HEK293T (cell line): Measurements from ENCODE around the gene HNRNPK.

ENCODE experiments used
- ARNT ChIP-seq: fragments of 450-650 bp; IDR thresholded peaks from 2 replicates; pipeline ENCODE4 v1.6.1; 2017; ENCODE audit warnings: mild to moderate bottlenecking
- BHLHE40 ChIP-seq: fragments of 450-650 bp; IDR thresholded peaks from 2 replicates; pipeline ENCODE4 v1.6.1; 2016; ENCODE audit warnings: mild to moderate bottlenecking, moderate library complexity, borderline replicate concordance
- CTBP1 ChIP-seq: fragments of 450-650 bp; IDR thresholded peaks from 2 replicates; pipeline ENCODE4 v1.6.1; 2016; ENCODE audit warnings: borderline replicate concordance
- FOXK2 ChIP-seq: fragments of 450-650 bp; IDR thresholded peaks from 2 replicates; pipeline ENCODE4 v1.6.1; 2016; ENCODE audit warnings: mild to moderate bottlenecking
- FOXM1 ChIP-seq: fragments of 450-650 bp; IDR thresholded peaks from 2 replicates; pipeline ENCODE4 v1.6.1; 2017; ENCODE audit warnings: mild to moderate bottlenecking, borderline replicate concordance
- HDGF ChIP-seq: fragments of 450-650 bp; IDR thresholded peaks from 2 replicates; pipeline ENCODE4 v1.6.1; 2017; ENCODE audit warnings: antibody characterized with exemption, borderline replicate concordance
- L3MBTL2 ChIP-seq: fragments of 450-650 bp; conservative IDR thresholded peaks from 2 replicates; pipeline ENCODE4 v1.6.1; 2016; ENCODE audit warnings: mild to moderate bottlenecking
- LEF1 ChIP-seq: fragments of 450-650 bp; IDR thresholded peaks from 2 replicates; pipeline ENCODE4 v1.6.1; 2017; ENCODE audit warnings: mild to moderate bottlenecking, borderline replicate concordance
- NFRKB ChIP-seq: fragments of 450-650 bp; IDR thresholded peaks from 2 replicates; pipeline ENCODE4 v1.6.1; 2016; ENCODE audit warnings: mild to moderate bottlenecking, moderate library complexity
- SP1 ChIP-seq: fragments of 450-650 bp; IDR thresholded peaks from 2 replicates; pipeline ENCODE4 v1.6.1; 2017
- TARDBP ChIP-seq: fragments of 450-650 bp; IDR thresholded peaks from 2 replicates; pipeline ENCODE4 v1.6.1; 2016
- ZNF384 ChIP-seq: fragments of 450-650 bp; IDR thresholded peaks from 2 replicates; pipeline ENCODE4 v1.6.1; 2016

DNA sequence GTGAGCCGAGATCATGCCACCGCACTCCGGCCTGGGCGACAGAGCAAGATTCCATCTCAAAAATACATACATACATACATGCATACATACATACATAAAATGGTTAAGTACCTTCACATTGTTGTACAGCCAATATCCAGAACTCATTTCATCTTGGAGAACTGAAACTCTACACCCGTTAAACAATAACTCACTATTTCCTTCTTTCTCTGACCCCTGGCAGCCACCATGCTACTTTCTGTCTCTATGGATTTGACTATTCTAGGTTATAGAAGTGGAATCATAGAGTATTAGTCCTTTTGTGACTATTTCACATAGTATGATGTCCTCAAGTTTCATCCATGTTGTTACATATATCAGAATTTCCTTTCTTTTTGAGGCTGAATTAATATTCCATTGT is 49.1 kb downstream of the HNRNPK start:
- TF ChIP-seq FOXK2 (no peak), CTBP1 (no peak), FOXM1 (no peak), SP1 (no peak), LEF1 (no peak), BHLHE40 (no peak), L3MBTL2 (no peak), NFRKB (no peak), TARDBP (no peak), HDGF (no peak), ARNT (no peak), ZNF384 (no peak)
